Brain microvascular endothelial cell (primary cell): ENCODE data around the gene METRN.

Experiments
- DNase-seq: peaks from one replicate; pipeline ENCODE4 v3.0.0-alpha.2; 2020
- H3K27ac ChIP-seq: fragments of 250-450 bp; sonication (Bioruptor Pico); 2 replicates; pipeline ENCODE4 v1.5.1; 2020; ENCODE audit warnings: mild to moderate bottlenecking, moderate library complexity
- H3K27me3 ChIP-seq: fragments of 250-450 bp; sonication (Bioruptor Pico); replicated peaks from 2 replicates; pipeline ENCODE4 v1.5.1; 2020; ENCODE audit warnings: mild to moderate bottlenecking
- H3K36me3 ChIP-seq: fragments of 250-450 bp; sonication (Bioruptor Pico); replicated peaks from 2 replicates; pipeline ENCODE4 v1.5.1; 2020; ENCODE audit warnings: mild to moderate bottlenecking
- H3K4me3 ChIP-seq: 2 replicates; pipeline ENCODE4 v1.5.1; 2011; ENCODE audit warnings: low read depth, mild to moderate bottlenecking, control low read depth, low read length, moderate library complexity
- in situ Hi-C: cut with HindIII; loops from 2 replicates; pipeline ENCODE4 v1.10.0; 2017; ENCODE audit warnings: low sequenced_read_pairs, low pct_ligation_motif_present
- TF ChIP-seq, protein P1 (sequence below): IDR thresholded peaks from 2 replicates; pipeline ENCODE4 v1.5.1; 2011; ENCODE audit warnings: low read depth, mild to moderate bottlenecking, moderate library complexity, low read length, control low read depth, inconsistent platforms; ENCODE audit errors: missing control alignments

METRN gene

DNA sequence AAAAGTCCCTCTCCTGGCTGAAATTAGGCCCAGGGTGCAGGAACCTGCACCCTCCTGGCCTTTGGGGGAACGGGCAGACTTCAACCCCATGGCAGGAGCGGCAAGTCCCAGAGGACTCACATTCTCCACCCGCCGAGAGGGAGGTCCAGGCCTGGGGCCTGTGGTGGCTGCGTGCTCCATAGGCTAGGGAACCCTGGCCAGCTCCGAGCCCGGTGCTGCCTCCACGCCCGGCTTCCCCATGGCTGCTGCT, 11.2 kb downstream of the METRN start:
- in situ Hi-C loops, result no loop called here
- TF ChIP-seq, protein P1, sequence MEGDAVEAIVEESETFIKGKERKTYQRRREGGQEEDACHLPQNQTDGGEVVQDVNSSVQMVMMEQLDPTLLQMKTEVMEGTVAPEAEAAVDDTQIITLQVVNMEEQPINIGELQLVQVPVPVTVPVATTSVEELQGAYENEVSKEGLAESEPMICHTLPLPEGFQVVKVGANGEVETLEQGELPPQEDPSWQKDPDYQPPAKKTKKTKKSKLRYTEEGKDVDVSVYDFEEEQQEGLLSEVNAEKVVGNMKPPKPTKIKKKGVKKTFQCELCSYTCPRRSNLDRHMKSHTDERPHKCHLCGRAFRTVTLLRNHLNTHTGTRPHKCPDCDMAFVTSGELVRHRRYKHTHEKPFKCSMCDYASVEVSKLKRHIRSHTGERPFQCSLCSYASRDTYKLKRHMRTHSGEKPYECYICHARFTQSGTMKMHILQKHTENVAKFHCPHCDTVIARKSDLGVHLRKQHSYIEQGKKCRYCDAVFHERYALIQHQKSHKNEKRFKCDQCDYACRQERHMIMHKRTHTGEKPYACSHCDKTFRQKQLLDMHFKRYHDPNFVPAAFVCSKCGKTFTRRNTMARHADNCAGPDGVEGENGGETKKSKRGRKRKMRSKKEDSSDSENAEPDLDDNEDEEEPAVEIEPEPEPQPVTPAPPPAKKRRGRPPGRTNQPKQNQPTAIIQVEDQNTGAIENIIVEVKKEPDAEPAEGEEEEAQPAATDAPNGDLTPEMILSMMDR, result no peak
- no peak for DNase-seq
- Histone ChIP-seq H3K27ac (no peak overlapping the region), H3K27me3 (no peaks in the 10 kb centered on the region), H3K36me3 (peaks cover 2% of the 10 kb centered on the region), H3K4me3 (no peak overlapping the region)

DNA sequence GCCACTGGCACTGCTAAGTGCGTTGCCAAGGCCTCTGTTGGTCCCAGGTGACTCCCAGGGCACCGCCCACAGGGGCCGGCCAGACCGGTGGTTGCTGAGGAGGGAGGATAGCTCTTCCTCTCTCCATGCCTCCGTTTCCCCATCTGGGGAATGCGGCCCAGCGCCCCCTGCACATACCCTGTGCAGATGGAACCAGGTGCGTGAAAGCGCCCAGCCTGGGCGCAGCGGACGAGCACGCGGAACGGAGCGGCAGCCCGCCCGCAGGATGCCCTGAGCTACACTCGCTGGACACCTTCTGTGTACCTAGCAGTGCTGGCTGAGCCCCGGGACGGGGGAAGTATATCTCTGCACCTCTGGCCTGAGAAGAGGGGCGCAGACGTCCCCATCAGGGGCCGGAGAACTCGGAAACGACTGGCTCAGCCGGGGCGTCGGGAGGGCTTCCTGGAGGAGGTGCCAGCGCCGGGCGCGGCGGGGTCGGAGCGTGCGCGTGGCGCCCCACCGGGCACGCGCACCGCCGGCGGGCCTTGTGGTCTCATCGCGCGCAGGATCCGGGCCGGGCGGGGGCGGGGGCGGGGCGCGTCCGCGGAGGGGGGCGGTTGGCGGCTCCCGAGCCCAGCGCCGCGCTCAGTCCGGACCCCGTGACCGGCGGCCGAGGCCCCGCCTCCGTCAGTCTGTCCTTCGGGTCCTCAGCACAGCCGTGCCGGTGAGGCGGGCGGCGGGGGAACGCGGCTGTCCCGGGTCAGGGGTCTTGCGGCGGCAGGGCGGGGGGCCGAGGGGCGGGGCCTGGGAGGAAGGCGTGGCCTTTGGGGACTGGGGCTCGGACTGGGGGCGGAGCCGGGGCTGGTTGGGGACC, 11.7 kb downstream of the METRN start, which contains the start of the genes CCDC78 and HAGHL:
CCDC78 (minus strand) TSS at position 6 of the 853 bp plus-strand sequence. CDS start 76 bp downstream, outside the sequence.
HAGHL (plus strand) TSS at position 669 of the 853 bp plus-strand sequence. CDS start 404 bp downstream, outside the sequence.
- in situ Hi-C loops, result no loop called here
- no peak for DNase-seq
- H3K27ac ChIP-seq, result peak within 1 kb of the TSS; percentile 24

DNA sequence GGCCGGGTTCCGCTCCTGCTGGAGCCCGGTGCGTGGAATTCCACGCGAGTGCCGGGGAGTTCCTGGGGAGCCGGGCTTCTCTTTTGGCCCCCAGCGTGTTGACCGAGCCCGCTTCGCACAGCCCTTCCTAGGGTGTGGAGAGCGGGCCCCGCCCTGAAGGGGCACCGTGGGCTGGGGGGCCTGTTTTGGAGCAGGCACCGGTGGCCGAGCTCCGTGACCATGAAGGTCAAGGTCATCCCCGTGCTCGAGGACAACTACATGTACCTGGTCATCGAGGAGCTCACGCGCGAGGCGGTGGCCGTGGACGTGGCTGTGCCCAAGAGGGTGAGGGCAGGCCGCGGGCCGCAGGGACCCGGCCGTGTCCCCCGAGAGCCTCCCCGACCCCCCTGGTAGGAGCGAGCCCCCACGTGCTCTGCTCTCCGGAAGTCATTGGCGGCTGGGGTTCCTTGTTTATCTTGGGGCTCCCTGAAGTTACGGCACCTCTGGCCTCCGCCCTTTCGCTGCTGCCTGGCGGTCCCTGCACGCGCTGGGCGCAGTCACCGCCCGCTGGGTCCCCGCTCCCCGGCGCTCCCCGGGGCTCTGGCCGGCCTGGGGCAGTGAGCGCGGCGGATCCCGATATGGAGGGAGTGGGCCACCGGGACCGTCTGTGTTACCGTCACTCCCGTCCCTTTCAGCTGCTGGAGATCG, 12.5 kb downstream of the METRN start:
- Histone ChIP-seq H3K27me3 (no peaks in the 10 kb centered on the region), H3K36me3 (peaks cover 2% of the 10 kb centered on the region), H3K4me3 (peak overlapping the region; percentile 67), H3K27ac (peak overlapping the region; percentile 24)
- TF ChIP-seq, protein P1, result no peak
- no peak for DNase-seq
- in situ Hi-C loops, result no loop called here

More for the DNA sequence above, 11.7 kb downstream of the METRN start, which contains the start of the genes CCDC78 and HAGHL:
- TF ChIP-seq, protein P1, result no peak
- Histone ChIP-seq H3K4me3 (peak within 1 kb of the TSS; percentile 67), H3K36me3 (peaks cover 2% of the 10 kb centered on the region), H3K27me3 (no peaks in the 10 kb centered on the region)

DNA sequence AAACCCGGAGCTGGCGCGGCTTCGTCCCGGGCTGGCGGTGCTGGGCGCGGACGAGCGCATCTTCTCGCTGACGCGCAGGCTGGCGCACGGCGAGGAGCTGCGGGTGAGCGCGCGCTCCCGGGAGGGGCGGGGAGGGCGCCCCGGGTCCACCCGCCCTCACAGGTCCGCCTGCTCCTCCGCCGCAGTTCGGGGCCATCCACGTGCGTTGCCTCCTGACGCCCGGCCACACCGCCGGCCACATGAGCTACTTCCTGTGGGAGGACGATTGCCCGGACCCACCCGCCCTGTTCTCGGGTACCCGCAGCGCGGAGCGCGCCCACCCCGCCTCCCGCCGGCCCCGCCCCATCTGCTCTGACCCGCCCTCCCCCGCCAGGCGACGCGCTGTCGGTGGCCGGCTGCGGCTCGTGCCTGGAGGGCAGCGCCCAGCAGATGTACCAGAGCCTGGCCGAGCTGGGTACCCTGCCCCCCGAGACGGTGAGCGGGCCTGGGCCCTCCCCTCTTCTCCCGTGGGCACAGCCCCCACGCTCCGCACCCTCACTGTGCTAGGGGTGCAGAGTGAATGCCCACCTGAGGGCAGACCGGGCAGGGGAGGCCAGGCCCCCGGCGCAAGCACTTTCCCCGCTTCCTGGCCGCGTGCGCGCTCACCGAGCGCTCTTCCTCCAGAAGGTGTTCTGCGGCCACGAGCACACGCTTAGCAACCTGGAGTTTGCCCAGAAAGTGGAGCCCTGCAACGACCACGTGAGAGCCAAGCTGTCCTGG, 13.4 kb downstream of the METRN start:
- no peak overlapping the region for H3K27ac ChIP-seq
- in situ Hi-C loops, result no loop called here
- H3K36me3 ChIP-seq, result peaks cover 7% of the 10 kb centered on the region
- peak; percentile 63 for DNase-seq
- TF ChIP-seq, protein P1, result no peak
- peak overlapping the region; percentile 67 for H3K4me3 ChIP-seq
- H3K27me3 ChIP-seq, result no peaks in the 10 kb centered on the region

DNA sequence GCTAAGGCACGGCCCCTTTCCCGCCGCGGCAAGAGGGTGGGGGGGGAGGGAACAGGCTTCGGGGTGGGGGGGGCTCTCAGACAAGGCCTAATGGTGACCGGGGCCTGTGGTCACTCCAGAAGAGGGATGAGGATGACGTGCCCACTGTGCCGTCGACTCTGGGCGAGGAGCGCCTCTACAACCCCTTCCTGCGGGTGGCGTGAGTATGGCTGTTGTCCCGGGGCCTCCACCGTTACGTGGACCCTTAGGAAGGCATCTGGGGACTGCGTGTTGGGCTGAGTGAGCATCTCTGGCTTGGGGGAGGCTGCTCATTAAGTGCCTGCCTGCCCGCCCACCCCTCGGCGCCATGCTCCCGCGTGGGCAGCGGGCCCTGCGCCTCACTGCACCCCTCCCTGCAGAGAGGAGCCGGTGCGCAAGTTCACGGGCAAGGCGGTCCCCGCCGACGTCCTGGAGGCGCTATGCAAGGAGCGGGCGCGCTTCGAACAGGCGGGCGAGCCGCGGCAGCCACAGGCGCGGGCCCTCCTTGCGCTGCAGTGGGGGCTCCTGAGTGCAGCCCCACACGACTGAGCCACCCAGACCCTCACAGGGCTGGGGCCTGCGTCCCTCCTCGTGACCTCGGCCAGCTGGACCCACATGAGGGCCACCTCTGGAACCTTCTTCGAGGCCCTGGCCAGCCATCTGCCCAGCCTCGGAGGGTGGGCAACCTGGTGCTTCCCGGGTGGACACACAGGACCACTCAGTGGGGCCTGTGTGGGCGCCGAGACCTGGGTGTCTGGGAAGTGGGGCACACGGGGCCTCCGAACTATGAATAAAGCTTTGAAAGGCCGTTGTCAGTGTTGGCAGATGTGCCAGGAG, 14.2 kb downstream of the METRN start:
- no peak overlapping the region for H3K27ac ChIP-seq
- H3K27me3 ChIP-seq, result no peaks in the 10 kb centered on the region
- in situ Hi-C loops, result no loop called here
- peak overlapping the region; percentile 67 for H3K4me3 ChIP-seq
- no peak for DNase-seq
- peaks cover 14% of the 10 kb centered on the region for H3K36me3 ChIP-seq
- TF ChIP-seq, protein P1, result no peak
